Measurements from ENCODE around the gene FAM107B.
"Not testable (repeated sequence)": the region's sequence is repeated elsewhere in the genome, so short reads cannot be mapped to it uniquely, and the experiment has no call there.

Gene FAM107B

GRCh38 chr10:14736043-14736442, 38.7 kb downstream of the FAM107B start:
- DNase-seq (ENCODE audit: low read depth): no peak

GRCh38 chr10:14731875-14732512, 42.7 kb downstream of the FAM107B start:
- no peak for DNase-seq (ENCODE audit: low read depth)

GRCh38 chr10:14728346-14728745, 46.4 kb downstream of the FAM107B start:
- no peak for DNase-seq (ENCODE audit: low read depth)

GRCh38 chr10:14727924-14728323, 46.8 kb downstream of the FAM107B start:
- no peak for DNase-seq (ENCODE audit: low read depth)

GRCh38 chr10:14727465-14727864, 47.2 kb downstream of the FAM107B start:
- no peak for DNase-seq (ENCODE audit: low read depth)

- DNase-seq (ENCODE audit: low read depth): no peak
These were observed 49.8 kb downstream of the FAM107B start for GRCh38 chr10:14724931-14725330.

GRCh38 chr10:14723052-14723689, 51.5 kb downstream of the FAM107B start:
- DNase-seq (ENCODE audit: low read depth): no peak

- DNase-seq (ENCODE audit: low read depth): no peak
These were observed 57.1 kb downstream of the FAM107B start for GRCh38 chr10:14717552-14717951.

GRCh38 chr10:14712991-14713424, 61.7 kb downstream of the FAM107B start:
- DNase-seq (ENCODE audit: low read depth): no peak

- DNase-seq (ENCODE audit: low read depth): not testable (repeated sequence)
These were observed 65.4 kb downstream of the FAM107B start for GRCh38 chr10:14709344-14709743.

- no peak for DNase-seq (ENCODE audit: low read depth)
These were observed 67.2 kb downstream of the FAM107B start for GRCh38 chr10:14707481-14707880.

- DNase-seq (ENCODE audit: low read depth): no peak
These were observed 69.0 kb downstream of the FAM107B start for GRCh38 chr10:14705548-14706230.

GRCh38 chr10:14703631-14704001, 71.1 kb downstream of the FAM107B start:
- DNase-seq (ENCODE audit: low read depth): no peak

- no peak for DNase-seq (ENCODE audit: low read depth)
These were observed 73.2 kb downstream of the FAM107B start for GRCh38 chr10:14701466-14701865.

GRCh38 chr10:14700546-14700945, 74.2 kb downstream of the FAM107B start:
- DNase-seq (ENCODE audit: low read depth): no peak

GRCh38 chr10:14699482-14699881, 75.2 kb downstream of the FAM107B start:
- no peak for DNase-seq (ENCODE audit: low read depth)

GRCh38 chr10:14698829-14699170, 75.9 kb downstream of the FAM107B start:
- no peak for DNase-seq (ENCODE audit: low read depth)

- DNase-seq (ENCODE audit: low read depth): no peak
These were observed 76.4 kb downstream of the FAM107B start for GRCh38 chr10:14698111-14698828.

GRCh38 chr10:14697281-14697680, 77.4 kb downstream of the FAM107B start:
- no peak for DNase-seq (ENCODE audit: low read depth)

GRCh38 chr10:14696821-14697220, 77.9 kb downstream of the FAM107B start:
- DNase-seq (ENCODE audit: low read depth): no peak

GRCh38 chr10:14695847-14696480, 78.7 kb downstream of the FAM107B start:
- DNase-seq (ENCODE audit: low read depth): no peak

GRCh38 chr10:14693891-14694290, 80.8 kb downstream of the FAM107B start:
- DNase-seq (ENCODE audit: low read depth): no peak
